ENCODE measurements around the gene LHCGR. TPM values are rescaled to one million over a fixed set of nuclear protein-coding genes. Genes with fewer than 3 reads are reported as not detected.

LHCGR gene
- total RNA-seq, 1 donor from 2014 or later, result 0.16 TPM

- TF ChIP-seq CTCF (IDR thresholded peaks at IDR 0.05; ENCODE audit: borderline replicate concordance), result no peak
- Histone ChIP-seq H3K4me3 (no peak overlapping the region), H3K4me1 (no peaks in the 10 kb centered on the region), H3K27ac (replicated peaks) (no peak overlapping the region), H3K9me3 (replicated peaks) (no peaks in the 10 kb centered on the region), H3K36me3 (no peaks in the 10 kb centered on the region), H3K27me3 (ENCODE audit: low read depth) (peaks cover 9% of the 10 kb centered on the region)
- no peak for DNase-seq
- intact Hi-C loops (cut with micrococcal nuclease), result no loop called here
Measured at GRCh38 chr2:48771241-48772014, 15.9 kb upstream of the LHCGR start.

- Histone ChIP-seq H3K4me3 (no peak overlapping the region), H3K36me3 (no peaks in the 10 kb centered on the region), H3K4me1 (no peaks in the 10 kb centered on the region), H3K27ac (replicated peaks) (no peak overlapping the region), H3K9me3 (replicated peaks) (peaks cover 4% of the 10 kb centered on the region), H3K27me3 (ENCODE audit: low read depth) (peaks cover 9% of the 10 kb centered on the region)
- TF ChIP-seq CTCF (IDR thresholded peaks at IDR 0.05; ENCODE audit: borderline replicate concordance), result no peak
- DNase-seq, result no peak
- intact Hi-C loops (cut with micrococcal nuclease), result no loop called here
Measured at GRCh38 chr2:48770181-48770580, 14.7 kb upstream of the LHCGR start.

GRCh38 chr2:48768669-48769068 is 13.1 kb upstream of the LHCGR start:
- Histone ChIP-seq H3K4me3 (no peak overlapping the region), H3K36me3 (no peaks in the 10 kb centered on the region), H3K27ac (replicated peaks) (no peak overlapping the region), H3K9me3 (replicated peaks) (peaks cover 6% of the 10 kb centered on the region), H3K4me1 (no peaks in the 10 kb centered on the region), H3K27me3 (ENCODE audit: low read depth) (peaks cover 9% of the 10 kb centered on the region)
- no peak for TF ChIP-seq CTCF (IDR thresholded peaks at IDR 0.05; ENCODE audit: borderline replicate concordance)
- DNase-seq, result no peak
- intact Hi-C loops (cut with micrococcal nuclease), result no loop called here

- TF ChIP-seq CTCF (IDR thresholded peaks at IDR 0.05; ENCODE audit: borderline replicate concordance), result no peak
- no peaks in the 10 kb centered on the region for H3K36me3 ChIP-seq
- no peak for DNase-seq
- no peak overlapping the region for H3K27ac ChIP-seq (replicated peaks)
- H3K9me3 ChIP-seq (replicated peaks), result peaks cover 16% of the 10 kb centered on the region
- H3K4me1 ChIP-seq, result no peaks in the 10 kb centered on the region
- peaks cover 9% of the 10 kb centered on the region for H3K27me3 ChIP-seq (ENCODE audit: low read depth)
- H3K4me3 ChIP-seq, result no peak overlapping the region
- intact Hi-C loops (cut with micrococcal nuclease), result no loop called here
Measured at GRCh38 chr2:48767330-48767729, 11.8 kb upstream of the LHCGR start.

- intact Hi-C loops (cut with micrococcal nuclease), result no loop called here
- peaks cover 2% of the 10 kb centered on the region for H3K27me3 ChIP-seq (ENCODE audit: low read depth)
- H3K4me3 ChIP-seq, result no peak overlapping the region
- no peaks in the 10 kb centered on the region for H3K36me3 ChIP-seq
- H3K4me1 ChIP-seq, result no peaks in the 10 kb centered on the region
- peaks cover 25% of the 10 kb centered on the region for H3K9me3 ChIP-seq (replicated peaks)
- no peak for DNase-seq
- no peak overlapping the region for H3K27ac ChIP-seq (replicated peaks)
- no peak for TF ChIP-seq CTCF (IDR thresholded peaks at IDR 0.05; ENCODE audit: borderline replicate concordance)
Measured at GRCh38 chr2:48760826-48761225, 5.3 kb upstream of the LHCGR start.
